ENCODE data around the gene ADGRG7. TPM values are rescaled to one million over a fixed set of nuclear protein-coding genes. Genes with fewer than 3 reads are reported as not detected.

Gene ADGRG7
- total and polyA plus RNA-seq, 9 of the 15 experiments (the other 6 are each of a cell fraction or from before 2014, with no cell fraction given) = 0.03 TPM; not detected in 7

DNA sequence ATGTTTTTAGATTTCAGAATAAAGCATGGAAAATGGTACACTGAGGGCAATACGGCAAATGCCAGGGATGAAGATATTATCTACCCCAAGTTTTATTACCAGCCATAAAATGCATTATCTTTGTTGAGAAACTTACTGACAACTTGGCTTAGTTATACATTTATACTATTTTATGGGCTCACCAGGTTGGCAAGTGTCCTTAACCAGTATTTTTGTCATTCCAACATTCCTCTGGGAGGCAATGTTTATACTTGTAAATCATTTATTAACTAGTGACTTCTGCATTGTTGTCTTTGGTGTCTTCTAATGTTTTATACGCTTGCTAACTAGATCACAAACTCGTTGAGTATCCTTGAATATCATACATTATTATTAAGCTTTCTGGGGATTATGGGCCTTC, 18.0 kb upstream of the ADGRG7 start:
- intact Hi-C loops (cut with micrococcal nuclease) (no loop called here), in situ Hi-C loops (cut with MboI) (loop anchor here (5.0 to 10.0 kb wide), 2 partner anchors 129 to 277 kb away; no protein-coding TSS in a partner anchor)
- no peak for DNase-seq (ENCODE audit: extremely low read depth in 1 of 4, low spot score in 3 of 4)
- Histone ChIP-seq H3K4me3 (no peak overlapping the region), H3K9me1 (ENCODE audit: control insufficient read depth, insufficient read depth, low read length) (no peaks in the 10 kb centered on the region), H3K9ac (ENCODE audit: insufficient read depth in 1 of 2, low read depth in 2 of 2, low read length in 2 of 2) (no peak overlapping the region), H3K4me2 (ENCODE audit: insufficient read depth, low read length) (no peak overlapping the region), H3K36me3 (ENCODE audit: control insufficient read depth, insufficient read depth, low read length) (no peaks in the 10 kb centered on the region), H3K79me2 (ENCODE audit: control insufficient read depth, insufficient read depth, low read length) (no peaks in the 10 kb centered on the region), H3K27ac (ENCODE audit: extremely low read depth, low read depth, low read length) (no peak overlapping the region), H4K20me1 (replicated peaks; ENCODE audit: control insufficient read depth, insufficient read depth, low read length) (no peaks in the 10 kb centered on the region), H3K27me3 (ENCODE audit: control insufficient read depth in 2 of 2, insufficient read depth in 2 of 2, low read length in 2 of 2) (no peaks in the 10 kb centered on the region), H3K9me3 (replicated peaks; ENCODE audit: control insufficient read depth, insufficient read depth, low read depth, low read length) (no peaks in the 10 kb centered on the region), H2AFZ (ENCODE audit: low read depth, low read length) (no peak overlapping the region), H3K4me1 (replicated peaks in 1 of 2; ENCODE audit: control insufficient read depth in 2 of 2, insufficient read depth in 2 of 2, low read length in 2 of 2) (no peaks in the 10 kb centered on the region; a peak in 1 of 5 replicates)
- no peak for FAIRE-seq
- TF ChIP-seq TARDBP (IDR thresholded peaks at IDR 0.05) = no peak
- TF ChIP-seq IRF1 (CRISPR knock-in tag; IDR thresholded peaks at IDR 0.05; ENCODE audit: borderline replicate concordance) = no peak
- no peak for TF ChIP-seq RBM17 (IDR thresholded peaks at IDR 0.05; ENCODE audit: borderline replicate concordance, low read depth, low read length)
- no peak for TF ChIP-seq ATF1 (CRISPR knock-in tag; IDR thresholded peaks at IDR 0.05)
- no peak for TF ChIP-seq ATF1 (tag; IDR thresholded peaks at IDR 0.05)
- TF ChIP-seq NR1H2 (CRISPR knock-in tag; IDR thresholded peaks at IDR 0.05) = no peak
- TF ChIP-seq, protein P1, sequence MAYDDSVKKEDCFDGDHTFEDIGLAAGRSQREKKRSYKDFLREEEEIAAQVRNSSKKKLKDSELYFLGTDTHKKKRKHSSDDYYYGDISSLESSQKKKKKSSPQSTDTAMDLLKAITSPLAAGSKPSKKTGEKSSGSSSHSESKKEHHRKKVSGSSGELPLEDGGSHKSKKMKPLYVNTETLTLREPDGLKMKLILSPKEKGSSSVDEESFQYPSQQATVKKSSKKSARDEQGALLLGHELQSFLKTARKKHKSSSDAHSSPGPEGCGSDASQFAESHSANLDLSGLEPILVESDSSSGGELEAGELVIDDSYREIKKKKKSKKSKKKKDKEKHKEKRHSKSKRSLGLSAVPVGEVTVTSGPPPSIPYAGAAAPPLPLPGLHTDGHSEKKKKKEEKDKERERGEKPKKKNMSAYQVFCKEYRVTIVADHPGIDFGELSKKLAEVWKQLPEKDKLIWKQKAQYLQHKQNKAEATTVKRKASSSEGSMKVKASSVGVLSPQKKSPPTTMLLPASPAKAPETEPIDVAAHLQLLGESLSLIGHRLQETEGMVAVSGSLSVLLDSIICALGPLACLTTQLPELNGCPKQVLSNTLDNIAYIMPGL (CRISPR knock-in tag; IDR thresholded peaks at IDR 0.05) = no peak
- TF ChIP-seq RUNX1 (IDR thresholded peaks at IDR 0.05; ENCODE audit: low read depth) = no peak
- no peak for TF ChIP-seq RHOXF2B (CRISPR knock-in tag; conservative IDR thresholded peaks at IDR 0.05)
- no peak for TF ChIP-seq ZNF436 (CRISPR knock-in tag; IDR thresholded peaks at IDR 0.05)
- TF ChIP-seq, protein P2, sequence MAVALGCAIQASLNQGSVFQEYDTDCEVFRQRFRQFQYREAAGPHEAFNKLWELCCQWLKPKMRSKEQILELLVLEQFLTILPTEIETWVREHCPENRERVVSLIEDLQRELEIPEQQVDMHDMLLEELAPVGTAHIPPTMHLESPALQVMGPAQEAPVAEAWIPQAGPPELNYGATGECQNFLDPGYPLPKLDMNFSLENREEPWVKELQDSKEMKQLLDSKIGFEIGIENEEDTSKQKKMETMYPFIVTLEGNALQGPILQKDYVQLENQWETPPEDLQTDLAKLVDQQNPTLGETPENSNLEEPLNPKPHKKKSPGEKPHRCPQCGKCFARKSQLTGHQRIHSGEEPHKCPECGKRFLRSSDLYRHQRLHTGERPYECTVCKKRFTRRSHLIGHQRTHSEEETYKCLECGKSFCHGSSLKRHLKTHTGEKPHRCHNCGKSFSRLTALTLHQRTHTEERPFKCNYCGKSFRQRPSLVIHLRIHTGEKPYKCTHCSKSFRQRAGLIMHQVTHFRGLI (CRISPR knock-in tag; IDR thresholded peaks at IDR 0.05) = no peak
- no peak for TF ChIP-seq POLR3A (IDR thresholded peaks at IDR 0.05; ENCODE audit: borderline replicate concordance, extremely low read depth, insufficient read depth, insufficient read length)
- no peak for TF ChIP-seq KLF16 (IDR thresholded peaks at IDR 0.05)
- TF ChIP-seq ZNF41 (CRISPR knock-in tag; conservative IDR thresholded peaks at IDR 0.05) = no peak
- TF ChIP-seq SNRNP70 (optimal IDR thresholded peaks at IDR 0.05; ENCODE audit: low read depth, low read length) = no peak
- no peak for TF ChIP-seq DIDO1 (tag; IDR thresholded peaks at IDR 0.05; ENCODE audit: low read depth)
- no peak for TF ChIP-seq CREBBP (IDR thresholded peaks at IDR 0.05; ENCODE audit: low read depth, low read length)
- TF ChIP-seq, protein P3, sequence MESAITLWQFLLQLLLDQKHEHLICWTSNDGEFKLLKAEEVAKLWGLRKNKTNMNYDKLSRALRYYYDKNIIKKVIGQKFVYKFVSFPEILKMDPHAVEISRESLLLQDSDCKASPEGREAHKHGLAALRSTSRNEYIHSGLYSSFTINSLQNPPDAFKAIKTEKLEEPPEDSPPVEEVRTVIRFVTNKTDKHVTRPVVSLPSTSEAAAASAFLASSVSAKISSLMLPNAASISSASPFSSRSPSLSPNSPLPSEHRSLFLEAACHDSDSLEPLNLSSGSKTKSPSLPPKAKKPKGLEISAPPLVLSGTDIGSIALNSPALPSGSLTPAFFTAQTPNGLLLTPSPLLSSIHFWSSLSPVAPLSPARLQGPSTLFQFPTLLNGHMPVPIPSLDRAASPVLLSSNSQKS (CRISPR knock-in tag; IDR thresholded peaks at IDR 0.05) = no peak
- no TSS peak for BruUV-seq (replicated peaks)
- no peak for ATAC-seq
- ChIA-PET CTCF (ENCODE audit: low intra/inter-chr PET ratio) (interaction anchor here (1.7 kb wide), 1 partner anchor 275 kb away, joined by 12 read pairs; no protein-coding TSS in a partner anchor), POLR2A (no interaction called here)
- WGBS (ENCODE audit: insufficient coverage, low coverage, missing lambda C conversion rate) = 43% methylated on average over 3 of the region's 3 CpGs
